ENCODE measurements around the gene GPC6.
A peak's percentile ranks its signal among the peaks of the same experiment; 100 is the strongest.

GPC6 gene

GRCh38 chr13:93549326-93550005, 322.9 kb downstream of the GPC6 start:
- no peak overlapping the region for H3K4me3 ChIP-seq (ENCODE audit: low read length)
- TF ChIP-seq, protein P1, sequence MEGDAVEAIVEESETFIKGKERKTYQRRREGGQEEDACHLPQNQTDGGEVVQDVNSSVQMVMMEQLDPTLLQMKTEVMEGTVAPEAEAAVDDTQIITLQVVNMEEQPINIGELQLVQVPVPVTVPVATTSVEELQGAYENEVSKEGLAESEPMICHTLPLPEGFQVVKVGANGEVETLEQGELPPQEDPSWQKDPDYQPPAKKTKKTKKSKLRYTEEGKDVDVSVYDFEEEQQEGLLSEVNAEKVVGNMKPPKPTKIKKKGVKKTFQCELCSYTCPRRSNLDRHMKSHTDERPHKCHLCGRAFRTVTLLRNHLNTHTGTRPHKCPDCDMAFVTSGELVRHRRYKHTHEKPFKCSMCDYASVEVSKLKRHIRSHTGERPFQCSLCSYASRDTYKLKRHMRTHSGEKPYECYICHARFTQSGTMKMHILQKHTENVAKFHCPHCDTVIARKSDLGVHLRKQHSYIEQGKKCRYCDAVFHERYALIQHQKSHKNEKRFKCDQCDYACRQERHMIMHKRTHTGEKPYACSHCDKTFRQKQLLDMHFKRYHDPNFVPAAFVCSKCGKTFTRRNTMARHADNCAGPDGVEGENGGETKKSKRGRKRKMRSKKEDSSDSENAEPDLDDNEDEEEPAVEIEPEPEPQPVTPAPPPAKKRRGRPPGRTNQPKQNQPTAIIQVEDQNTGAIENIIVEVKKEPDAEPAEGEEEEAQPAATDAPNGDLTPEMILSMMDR (conservative IDR thresholded peaks at IDR 0.05; ENCODE audit: low read depth, low read length): no peak
- no peak for DNase-seq (ENCODE audit: low read depth)

DNA sequence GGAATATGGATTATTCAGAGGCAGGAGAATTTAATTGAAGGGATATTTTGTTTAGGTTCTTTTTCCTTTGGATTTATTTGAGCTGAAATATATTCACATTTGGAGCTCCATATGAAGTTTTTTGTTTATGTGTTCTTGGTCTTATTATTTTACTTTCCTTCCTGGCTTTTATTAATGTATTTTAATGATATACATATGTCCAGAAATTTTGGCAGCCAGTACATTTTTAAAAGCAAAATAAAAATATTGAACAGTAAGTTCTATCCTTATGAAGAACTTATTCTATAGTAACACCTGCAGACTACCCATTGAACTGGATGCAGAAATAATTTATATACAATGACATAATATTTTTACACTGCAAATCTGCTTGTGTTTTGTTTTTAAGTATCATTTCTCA, 323.6 kb downstream of the GPC6 start:
- TF ChIP-seq, protein P1 (conservative IDR thresholded peaks at IDR 0.05; ENCODE audit: low read depth, low read length): no peak
- DNase-seq (ENCODE audit: low read depth): no peak
- no peak overlapping the region for H3K4me3 ChIP-seq (ENCODE audit: low read length)

DNA sequence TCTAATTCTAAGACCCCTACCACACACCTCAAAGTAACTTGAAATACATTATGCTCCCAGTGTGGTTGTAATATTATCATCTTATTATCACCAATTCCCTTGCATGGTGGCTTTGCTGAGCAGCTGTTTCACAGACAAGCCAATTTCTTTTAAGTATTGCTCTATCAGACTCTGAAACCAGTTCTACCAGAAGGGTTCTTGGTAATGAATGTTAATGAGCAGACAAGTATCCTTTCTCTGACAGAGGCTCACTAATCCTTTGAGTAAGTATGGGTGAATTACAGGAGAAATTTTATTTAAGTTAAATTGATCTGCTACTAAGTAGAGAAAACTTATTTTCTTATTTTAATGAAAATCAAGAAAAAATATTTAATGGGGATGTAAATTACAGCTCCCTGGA, 326.0 kb downstream of the GPC6 start:
- DNase-seq (ENCODE audit: low read depth): no peak
- TF ChIP-seq, protein P1 (conservative IDR thresholded peaks at IDR 0.05; ENCODE audit: low read depth, low read length): no peak
- H3K4me3 ChIP-seq (ENCODE audit: low read length): no peak overlapping the region

GRCh38 chr13:93554514-93554913, 327.9 kb downstream of the GPC6 start:
- no peak overlapping the region for H3K4me3 ChIP-seq (ENCODE audit: low read length)
- TF ChIP-seq, protein P1 (conservative IDR thresholded peaks at IDR 0.05; ENCODE audit: low read depth, low read length): no peak
- no peak for DNase-seq (ENCODE audit: low read depth)

GRCh38 chr13:93558637-93559036, 332.0 kb downstream of the GPC6 start:
- DNase-seq (ENCODE audit: low read depth): no peak
- no peak overlapping the region for H3K4me3 ChIP-seq (ENCODE audit: low read length)
- TF ChIP-seq, protein P1 (conservative IDR thresholded peaks at IDR 0.05; ENCODE audit: low read depth, low read length): no peak

- peak; percentile 88 for DNase-seq (ENCODE audit: low read depth)
- TF ChIP-seq, protein P1 (conservative IDR thresholded peaks at IDR 0.05; ENCODE audit: low read depth, low read length): no peak
- no peak overlapping the region for H3K4me3 ChIP-seq (ENCODE audit: low read length)
Observed at GRCh38 chr13:93559718-93560117, 333.1 kb downstream of the GPC6 start.

GRCh38 chr13:93561576-93562225, 335.1 kb downstream of the GPC6 start:
- no peak for DNase-seq (ENCODE audit: low read depth)
- TF ChIP-seq, protein P1 (conservative IDR thresholded peaks at IDR 0.05; ENCODE audit: low read depth, low read length): no peak
- no peak overlapping the region for H3K4me3 ChIP-seq (ENCODE audit: low read length)
